Trophoblast cell (in vitro differentiated cells and primary cell): ENCODE measurements around the gene MGMT.

Source experiments
- DNase-seq, 2 donors: peaks; one replicate each; pipeline ENCODE4 v3.0.0-alpha.2; 2016
- H2AFZ ChIP-seq: 2 replicates; pipeline ENCODE4 v1.6.1; 2013; ENCODE audit warnings: low read length, moderate library complexity, mild to moderate bottlenecking; ENCODE audit not compliant: insufficient read depth, poor library complexity
- H2AK5ac ChIP-seq: 2 replicates; pipeline ENCODE4 v1.6.1; 2013; ENCODE audit warnings: mild to moderate bottlenecking, low read length
- H2BK120ac ChIP-seq: 2 replicates; pipeline ENCODE4 v1.6.1; 2013; ENCODE audit warnings: low read length, mild to moderate bottlenecking, moderate library complexity; ENCODE audit not compliant: insufficient read depth, poor library complexity
- H2BK12ac ChIP-seq: 2 replicates; pipeline ENCODE4 v1.6.1; 2013; ENCODE audit warnings: mild to moderate bottlenecking, low read length, moderate library complexity
- H2BK5ac ChIP-seq: 2 replicates; pipeline ENCODE4 v1.6.1; 2013; ENCODE audit warnings: low read length, low read depth, moderate library complexity, mild to moderate bottlenecking; ENCODE audit not compliant: poor library complexity
- H3K14ac ChIP-seq: 2 replicates; pipeline ENCODE4 v1.6.1; 2013; ENCODE audit warnings: mild to moderate bottlenecking, low read length
- H3K18ac ChIP-seq: 2 replicates; pipeline ENCODE4 v1.6.1; 2013; ENCODE audit warnings: mild to moderate bottlenecking, low read length
- H3K23ac ChIP-seq: 2 replicates; pipeline ENCODE4 v1.6.1; 2013; ENCODE audit warnings: low read length
- H3K27ac ChIP-seq: 2 replicates; pipeline ENCODE4 v1.5.1; 2013; ENCODE audit warnings: low read depth, mild to moderate bottlenecking, inconsistent platforms, low read length, moderate library complexity
- H3K27me3 ChIP-seq: 2 replicates; pipeline ENCODE4 v1.6.1; 2013; ENCODE audit warnings: inconsistent platforms, mild to moderate bottlenecking, low read length, moderate library complexity; ENCODE audit not compliant: insufficient read depth
- H3K36me3 ChIP-seq, 2 experiments: 1 replicate in 1 of 2; 2 replicates in 1 of 2; pipeline ENCODE4 v1.6.1; 2013; ENCODE audit warnings: low read length in 2 of 2, mild to moderate bottlenecking in 2 of 2, moderate library complexity in 1 of 2; ENCODE audit not compliant: insufficient read depth in 2 of 2, control insufficient read depth in 1 of 2
- H3K4ac ChIP-seq: 2 replicates; pipeline ENCODE4 v1.6.1; 2013; ENCODE audit warnings: low read depth, mild to moderate bottlenecking, low read length, moderate library complexity
- H3K4me1 ChIP-seq, 2 experiments: 1 replicate in 1 of 2; 2 replicates in 1 of 2; pipeline ENCODE4 v1.6.1; 2013; ENCODE audit warnings: low read length in 2 of 2, mild to moderate bottlenecking in 2 of 2, moderate library complexity in 1 of 2; ENCODE audit not compliant: insufficient read depth in 2 of 2, control insufficient read depth in 1 of 2
- H3K4me2 ChIP-seq: 2 replicates; pipeline ENCODE4 v1.6.1; 2013; ENCODE audit warnings: inconsistent platforms, mild to moderate bottlenecking, low read length, moderate library complexity
- H3K4me3 ChIP-seq: 2 replicates; pipeline ENCODE4 v1.5.1; 2013; ENCODE audit warnings: mild to moderate bottlenecking, low read depth, low read length, inconsistent platforms
- H3K79me1 ChIP-seq: one replicate; pipeline ENCODE4 v1.6.1; 2013; ENCODE audit warnings: low read length
- H3K79me2 ChIP-seq: 2 replicates; pipeline ENCODE4 v1.6.1; 2013; ENCODE audit warnings: low read length, mild to moderate bottlenecking; ENCODE audit not compliant: control insufficient read depth, insufficient read depth, poor library complexity
- H3K9ac ChIP-seq: 2 replicates; pipeline ENCODE4 v1.6.1; 2013; ENCODE audit warnings: mild to moderate bottlenecking, low read length
- H3K9me3 ChIP-seq: 2 replicates; pipeline ENCODE4 v1.6.1; 2013; ENCODE audit warnings: low read depth, mild to moderate bottlenecking, control low read depth, inconsistent platforms, low read length; ENCODE audit not compliant: insufficient read depth
- H4K12ac ChIP-seq: 2 replicates; pipeline ENCODE4 v1.6.1; 2013; ENCODE audit warnings: low read depth, mild to moderate bottlenecking, low read length, moderate library complexity
- H4K8ac ChIP-seq: 2 replicates; pipeline ENCODE4 v1.6.1; 2013; ENCODE audit warnings: low read depth, mild to moderate bottlenecking, low read length, moderate library complexity
- H4K91ac ChIP-seq: one replicate; pipeline ENCODE4 v1.6.1; 2013; ENCODE audit warnings: low read depth, mild to moderate bottlenecking, low read length, moderate library complexity
- WGBS: extraction: QIAGEN DNeasy Blood & Tissue Kit; methylation state at CpG from one replicate; pipeline ENCODE4 v1.1.7; 2013; ENCODE audit warnings: missing lambda C conversion rate; ENCODE audit not compliant: insufficient read length, insufficient coverage; ENCODE audit errors: extremely low coverage; 5-methylcytosine and 5-hydroxymethylcytosine counted together

The MGMT gene

DNA sequence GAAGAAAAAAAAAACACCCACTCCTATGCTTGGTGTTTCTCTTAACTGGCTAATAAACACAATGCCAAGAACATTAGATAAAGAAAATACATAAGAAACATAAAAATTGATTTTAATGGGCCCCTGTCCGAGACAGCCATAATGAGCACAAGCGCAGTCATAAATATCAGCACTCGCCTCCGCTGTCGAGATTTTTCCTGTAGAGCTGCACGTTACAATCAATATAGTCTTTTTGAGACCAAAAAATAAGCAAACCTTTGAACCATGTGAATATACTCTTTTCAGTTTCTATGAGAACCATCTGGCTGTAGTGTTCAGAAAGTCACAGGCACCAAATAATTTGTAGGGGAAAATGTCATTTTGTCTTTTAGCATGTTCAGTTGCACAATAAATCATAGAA is 70.1 kb downstream of the MGMT start:
- Histone ChIP-seq H3K27me3 (no peaks in the 10 kb centered on the region), H3K4me2 (no peak overlapping the region), H2BK12ac (no peak overlapping the region), H3K27ac (no peak overlapping the region), H3K4me1 (peaks cover 6 to 7% of the 10 kb centered on the region in 2 experiments), H4K91ac (no peak overlapping the region), H3K23ac (no peak overlapping the region), H3K36me3 (peaks cover 0 to 2% of the 10 kb centered on the region in 2 experiments), H3K9me3 (peaks cover 2% of the 10 kb centered on the region), H2AFZ (no peak overlapping the region), H3K79me1 (peaks cover 12% of the 10 kb centered on the region), H4K12ac (no peak overlapping the region), H2BK120ac (no peak overlapping the region), H3K4me3 (no peak overlapping the region), H3K14ac (no peak overlapping the region), H3K4ac (no peak overlapping the region), H4K8ac (no peak overlapping the region), H3K79me2 (peaks cover 8% of the 10 kb centered on the region), H2AK5ac (no peak overlapping the region), H3K18ac (no peak overlapping the region), H2BK5ac (no peak overlapping the region), H3K9ac (no peak overlapping the region)
- no peak for DNase-seq
- WGBS = no CpG with 5 or more reads among the region's 6 CpGs

DNA sequence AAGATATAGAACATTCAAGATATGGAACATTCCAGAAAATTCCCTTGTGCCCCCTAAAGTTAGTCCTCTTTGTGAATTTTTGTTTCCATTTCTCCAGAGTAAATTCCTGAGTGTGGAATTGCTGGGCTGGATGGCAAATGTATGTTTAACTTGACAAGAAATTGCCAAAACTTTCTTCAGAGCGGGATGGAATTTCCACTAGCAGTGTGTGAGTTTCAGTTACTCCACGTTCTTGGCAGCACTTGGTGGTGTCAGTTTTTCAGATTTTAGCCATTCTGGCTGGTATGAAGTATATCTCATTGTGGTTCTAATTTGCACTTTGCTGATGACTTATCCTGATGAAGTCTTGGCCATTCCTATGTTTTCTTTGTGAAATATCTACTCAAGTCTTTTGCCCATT is 71.2 kb downstream of the MGMT start:
- H2BK120ac ChIP-seq = no peak overlapping the region
- H4K91ac ChIP-seq = no peak overlapping the region
- H4K8ac ChIP-seq = no peak overlapping the region
- H3K18ac ChIP-seq = no peak overlapping the region
- H3K27ac ChIP-seq = no peak overlapping the region
- no peak overlapping the region for H3K4me3 ChIP-seq
- H3K14ac ChIP-seq = no peak overlapping the region
- peaks cover 0 to 2% of the 10 kb centered on the region in 2 experiments for H3K36me3 ChIP-seq
- peaks cover 2% of the 10 kb centered on the region for H3K9me3 ChIP-seq
- H3K27me3 ChIP-seq = no peaks in the 10 kb centered on the region
- no CpG with 5 or more reads among the region's 2 CpGs for WGBS
- H2BK5ac ChIP-seq = no peak overlapping the region
- no peak overlapping the region for H3K23ac ChIP-seq
- no peak overlapping the region for H3K4ac ChIP-seq
- DNase-seq = no peak
- no peak overlapping the region for H4K12ac ChIP-seq
- no peak overlapping the region for H2BK12ac ChIP-seq
- no peak overlapping the region for H2AK5ac ChIP-seq
- H3K79me1 ChIP-seq = peaks cover 4% of the 10 kb centered on the region
- H2AFZ ChIP-seq = no peak overlapping the region
- H3K4me1 ChIP-seq = no peaks in the 10 kb centered on the region
- no peak overlapping the region for H3K4me2 ChIP-seq
- H3K79me2 ChIP-seq = no peaks in the 10 kb centered on the region
- no peak overlapping the region for H3K9ac ChIP-seq

DNA sequence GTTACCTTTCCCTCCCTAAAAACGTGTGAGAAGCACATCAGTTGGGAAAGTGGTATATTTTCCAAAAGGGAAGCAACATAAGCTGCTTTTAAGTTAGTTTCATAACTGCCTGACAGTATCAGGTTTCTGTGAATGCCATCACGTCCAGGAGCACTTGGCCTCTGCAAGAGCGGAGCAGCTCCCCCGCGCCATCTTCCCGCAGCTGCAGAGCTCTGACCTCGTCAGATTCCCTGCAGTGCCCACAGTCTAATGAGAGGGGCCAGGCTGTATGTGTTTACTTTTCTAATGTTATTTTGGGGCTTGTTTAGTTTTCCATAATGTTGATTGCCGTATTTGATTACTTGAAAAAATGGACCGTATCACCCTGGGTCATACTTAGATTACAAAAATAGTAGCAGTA is 74.2 kb downstream of the MGMT start:
- H3K4me1 ChIP-seq = peaks cover 6 to 16% of the 10 kb centered on the region in 2 experiments
- WGBS = no CpG with 5 or more reads among the region's 9 CpGs
- H4K12ac ChIP-seq = no peak overlapping the region
- H3K23ac ChIP-seq = no peak overlapping the region
- DNase-seq = no peak
- H2AK5ac ChIP-seq = no peak overlapping the region
- no peak overlapping the region for H3K4me3 ChIP-seq
- peaks cover 2% of the 10 kb centered on the region for H3K9me3 ChIP-seq
- no peak overlapping the region for H3K18ac ChIP-seq
- H3K79me1 ChIP-seq = peaks cover 4% of the 10 kb centered on the region
- no peaks in the 10 kb centered on the region for H3K79me2 ChIP-seq
- no peak overlapping the region for H2BK12ac ChIP-seq
- no peak overlapping the region for H3K14ac ChIP-seq
- no peak overlapping the region for H4K91ac ChIP-seq
- no peak overlapping the region for H3K4me2 ChIP-seq
- no peak overlapping the region for H2AFZ ChIP-seq
- H4K8ac ChIP-seq = no peak overlapping the region
- H2BK120ac ChIP-seq = no peak overlapping the region
- H3K9ac ChIP-seq = no peak overlapping the region
- no peak overlapping the region for H3K27ac ChIP-seq
- H2BK5ac ChIP-seq = no peak overlapping the region
- no peaks in the 10 kb centered on the region for H3K27me3 ChIP-seq
- no peak overlapping the region for H3K4ac ChIP-seq
- peaks cover 0 to 2% of the 10 kb centered on the region in 2 experiments for H3K36me3 ChIP-seq

DNA sequence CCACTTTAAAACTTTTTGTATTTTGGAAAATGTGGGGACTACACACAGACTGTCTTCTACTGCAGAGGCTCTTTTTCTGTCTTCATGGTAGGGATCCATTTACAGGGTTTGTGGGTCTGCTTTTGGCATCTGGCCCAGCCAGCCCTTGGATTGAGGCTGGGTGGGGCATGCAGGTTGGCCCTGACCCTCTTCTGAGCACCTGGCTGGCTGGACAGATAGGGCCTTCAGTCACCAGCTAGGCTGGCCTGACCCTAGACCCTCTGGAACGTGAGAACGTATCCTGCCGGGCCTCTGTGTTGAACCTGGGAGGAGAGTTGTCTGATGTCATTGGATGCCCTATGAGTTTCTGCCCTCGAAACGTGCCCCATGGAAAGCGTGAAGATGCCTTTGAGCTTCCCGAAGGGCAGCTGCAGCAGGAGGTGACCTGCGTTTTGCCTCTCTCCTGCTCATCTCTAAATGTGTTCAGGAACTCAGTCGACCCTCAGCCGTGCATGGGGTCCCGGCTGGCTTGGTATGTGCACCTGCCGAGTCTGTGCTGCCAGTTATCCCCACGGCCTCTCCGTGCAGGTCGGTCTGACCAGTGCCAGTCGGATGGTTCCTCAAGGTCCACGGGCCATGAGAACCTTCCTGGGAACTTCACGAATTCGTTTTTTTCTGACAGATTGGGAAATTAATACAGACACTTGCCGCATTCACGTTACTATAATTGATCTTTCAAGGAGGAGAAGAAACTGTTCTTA is 74.9 kb downstream of the MGMT start:
- WGBS = no CpG with 5 or more reads among the region's 21 CpGs
- H3K18ac ChIP-seq = no peak overlapping the region
- no peak overlapping the region for H4K91ac ChIP-seq
- no peak overlapping the region for H3K9ac ChIP-seq
- H3K79me2 ChIP-seq = no peaks in the 10 kb centered on the region
- H3K4me1 ChIP-seq = peaks cover 6 to 16% of the 10 kb centered on the region in 2 experiments
- H4K12ac ChIP-seq = no peak overlapping the region
- no peaks in the 10 kb centered on the region for H3K27me3 ChIP-seq
- no peak overlapping the region for H3K4me3 ChIP-seq
- H3K9me3 ChIP-seq = peaks cover 2% of the 10 kb centered on the region
- H2BK12ac ChIP-seq = no peak overlapping the region
- peaks cover 4% of the 10 kb centered on the region for H3K79me1 ChIP-seq
- no peak overlapping the region for H3K4ac ChIP-seq
- H2AFZ ChIP-seq = no peak overlapping the region
- no peak overlapping the region for H2BK5ac ChIP-seq
- DNase-seq = no peak
- no peak overlapping the region for H4K8ac ChIP-seq
- no peak overlapping the region for H3K14ac ChIP-seq
- no peak overlapping the region for H2BK120ac ChIP-seq
- H3K4me2 ChIP-seq = no peak overlapping the region
- no peak overlapping the region for H3K23ac ChIP-seq
- H3K27ac ChIP-seq = no peak overlapping the region
- H3K36me3 ChIP-seq = peaks cover 0 to 2% of the 10 kb centered on the region in 2 experiments
- no peak overlapping the region for H2AK5ac ChIP-seq
